Chondrocyte (in vitro differentiated cells): ENCODE measurements around the gene HSD17B12. TPM values are rescaled to one million over a fixed set of nuclear protein-coding genes. Genes with fewer than 3 reads are reported as not detected.

Source experiments
- DNase-seq: peaks from one replicate; pipeline ENCODE4 v3.0.0; 2021; ENCODE audit warnings: mixed read lengths, low spot score
- H3K27ac Mint-ChIP-seq: one replicate; pipeline ENCODE4 v1.8.0; 2021; ENCODE audit warnings: mild to moderate bottlenecking, moderate library complexity, mixed read lengths; ENCODE audit not compliant: unreplicated experiment
- H3K27me3 Mint-ChIP-seq: 2 replicates; pipeline ENCODE4 v1.8.0; 2021; ENCODE audit warnings: low read depth, mixed read lengths
- H3K36me3 Mint-ChIP-seq: 2 replicates; pipeline ENCODE4 v1.8.0; 2021; ENCODE audit warnings: low read depth, mixed read lengths
- H3K4me1 Mint-ChIP-seq: 2 replicates; pipeline ENCODE4 v1.8.0; 2021; ENCODE audit warnings: low read depth, mild to moderate bottlenecking, mixed read lengths
- H3K4me3 Mint-ChIP-seq: one replicate; pipeline ENCODE4 v1.8.0; 2021; ENCODE audit warnings: mild to moderate bottlenecking, moderate library complexity, mixed read lengths; ENCODE audit not compliant: unreplicated experiment
- H3K9me3 Mint-ChIP-seq: 2 replicates; pipeline ENCODE4 v1.8.0; 2021; ENCODE audit warnings: low read depth, mixed read lengths
- CTCF ChIP-seq: fragments of 200-600 bp; sonication (generic); IDR thresholded peaks from 2 replicates; pipeline ENCODE4 v1.5.0; 2021; ENCODE audit warnings: antibody characterized with exemption, mild to moderate bottlenecking, moderate library complexity
- total RNA-seq: library from RNA; stranded (reverse); gene quantifications from 3 replicates; pipeline ENCODE4 v1.2.1, GENCODE V29; 2021

HSD17B12 gene
- total RNA-seq, 1 donor from 2014 or later, result 89.3 TPM

GRCh38 chr11:43784866-43785265 is 104.3 kb downstream of the HSD17B12 start:
- peaks cover 18% of the 10 kb centered on the region for H3K9me3 Mint-ChIP-seq
- no peak overlapping the region for H3K4me3 Mint-ChIP-seq
- TF ChIP-seq CTCF, result no peak
- no peak for DNase-seq
- peak overlapping the region; percentile 53 for H3K27ac Mint-ChIP-seq
- peaks cover 31% of the 10 kb centered on the region for H3K4me1 Mint-ChIP-seq
- H3K27me3 Mint-ChIP-seq, result no peaks in the 10 kb centered on the region
- H3K36me3 Mint-ChIP-seq, result peaks cover 9% of the 10 kb centered on the region

- Mint-ChIP-seq H3K27me3 (no peaks in the 10 kb centered on the region), H3K4me1 (peaks cover 33% of the 10 kb centered on the region), H3K9me3 (peaks cover 18% of the 10 kb centered on the region), H3K27ac (peak overlapping the region; percentile 53), H3K4me3 (no peak overlapping the region), H3K36me3 (peaks cover 9% of the 10 kb centered on the region)
- DNase-seq, result no peak
- no peak for TF ChIP-seq CTCF
Observed at GRCh38 chr11:43785318-43785717, 104.8 kb downstream of the HSD17B12 start.

GRCh38 chr11:43786016-43786415 is 105.5 kb downstream of the HSD17B12 start:
- TF ChIP-seq CTCF, result no peak
- no peaks in the 10 kb centered on the region for H3K27me3 Mint-ChIP-seq
- H3K4me3 Mint-ChIP-seq, result no peak overlapping the region
- peaks cover 9% of the 10 kb centered on the region for H3K36me3 Mint-ChIP-seq
- no peak for DNase-seq
- peaks cover 18% of the 10 kb centered on the region for H3K9me3 Mint-ChIP-seq
- H3K4me1 Mint-ChIP-seq, result peaks cover 40% of the 10 kb centered on the region
- H3K27ac Mint-ChIP-seq, result no peak overlapping the region

- H3K4me3 Mint-ChIP-seq, result no peak overlapping the region
- peaks cover 18% of the 10 kb centered on the region for H3K9me3 Mint-ChIP-seq
- no peak for DNase-seq
- no peaks in the 10 kb centered on the region for H3K27me3 Mint-ChIP-seq
- H3K27ac Mint-ChIP-seq, result peak overlapping the region; percentile 94
- H3K4me1 Mint-ChIP-seq, result peaks cover 42% of the 10 kb centered on the region
- no peak for TF ChIP-seq CTCF
- H3K36me3 Mint-ChIP-seq, result peaks cover 9% of the 10 kb centered on the region
Observed at GRCh38 chr11:43787824-43788223, 107.3 kb downstream of the HSD17B12 start.

- Mint-ChIP-seq H3K36me3 (peaks cover 8% of the 10 kb centered on the region), H3K4me3 (no peak overlapping the region), H3K27me3 (no peaks in the 10 kb centered on the region), H3K27ac (peak overlapping the region; percentile 94), H3K9me3 (peaks cover 17% of the 10 kb centered on the region), H3K4me1 (peaks cover 42% of the 10 kb centered on the region)
- no peak for DNase-seq
- no peak for TF ChIP-seq CTCF
Observed at GRCh38 chr11:43788421-43788820, 107.9 kb downstream of the HSD17B12 start.
